GM11168 (cell line): ENCODE results near the gene BAIAP2.

Source experiments
- in situ Hi-C: fragments of 300-500 bp; cut with MboI; formaldehyde crosslinking; loops from one replicate; pipeline ENCODE4 v1.12.0; 2022; ENCODE audit warnings: low sequenced_read_pairs; ENCODE audit not compliant: unreplicated experiment

BAIAP2 gene

GRCh38 chr17:81035521-81036196 is 708 bp downstream of the BAIAP2 start:
- in situ Hi-C loops, result no loop called here

GRCh38 chr17:81036197-81036941 is 1.4 kb downstream of the BAIAP2 start:
- in situ Hi-C loops, result no loop called here

DNA sequence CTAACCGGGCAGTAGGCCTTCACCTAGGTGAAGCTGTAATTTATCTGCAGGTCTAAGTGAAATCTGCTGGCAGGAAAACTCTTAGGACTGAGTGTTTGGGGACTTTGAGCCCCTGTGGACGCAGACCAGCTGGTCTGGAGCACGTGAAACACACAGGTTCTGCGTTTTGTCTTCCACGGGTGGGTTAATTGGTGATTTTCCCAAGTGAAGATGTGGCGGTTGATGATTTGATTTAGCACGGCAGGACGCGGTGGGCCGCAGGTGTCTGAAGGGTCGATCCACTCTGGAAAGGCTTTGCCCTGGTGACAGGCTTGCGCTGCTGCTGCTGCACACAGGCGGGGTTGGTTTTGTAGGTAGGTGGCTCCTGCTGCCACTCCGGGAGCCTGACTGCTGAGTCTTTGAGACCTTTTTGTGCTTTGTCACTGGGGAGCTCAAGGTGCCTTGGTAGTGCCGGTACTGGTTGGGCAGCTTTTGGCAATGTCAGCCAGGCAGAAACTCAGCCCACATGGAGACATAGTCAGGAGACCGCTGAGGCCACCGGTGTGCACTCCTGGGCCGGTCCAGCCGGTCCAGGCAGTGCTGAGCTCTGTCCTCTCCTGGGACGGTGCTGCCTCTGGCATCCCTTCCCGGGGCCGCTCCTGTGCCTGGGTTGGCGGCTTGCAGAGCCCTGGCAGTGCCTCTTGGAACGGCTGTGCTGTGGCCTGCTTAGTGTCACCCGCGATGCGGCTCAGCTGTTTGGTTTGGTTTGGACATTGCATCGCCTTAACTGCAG is 2.3 kb downstream of the BAIAP2 start:
- in situ Hi-C loops, result no loop called here

- in situ Hi-C loops, result no loop called here
These were observed 3.1 kb downstream of the BAIAP2 start for GRCh38 chr17:81037798-81038733.

GRCh38 chr17:81039096-81039495 is 4.1 kb downstream of the BAIAP2 start:
- in situ Hi-C loops, result no loop called here

- in situ Hi-C loops, result no loop called here
These were observed 5.2 kb downstream of the BAIAP2 start for GRCh38 chr17:81039854-81040758.

- in situ Hi-C loops, result no loop called here
These were observed 5.9 kb downstream of the BAIAP2 start for GRCh38 chr17:81040791-81041337.

DNA sequence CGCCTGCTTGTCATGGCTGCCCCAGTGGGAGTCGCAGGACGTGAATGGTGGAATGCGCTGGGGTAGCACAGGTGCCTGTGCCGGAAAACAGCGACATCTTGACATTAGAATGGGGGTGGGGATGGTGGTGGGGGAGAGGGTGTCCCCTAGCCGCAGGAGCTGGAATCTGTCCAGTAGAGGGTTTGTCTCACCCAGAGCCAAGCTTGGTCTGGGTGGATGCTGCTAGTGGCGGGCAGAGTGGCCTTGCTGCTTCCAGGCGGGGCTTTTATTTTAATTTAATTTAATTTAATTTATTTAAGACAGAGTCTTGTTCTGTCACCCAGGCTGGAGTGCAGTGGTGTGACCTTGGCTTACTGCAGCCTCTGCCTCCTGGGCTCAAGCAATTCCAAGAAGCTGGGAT is 7.7 kb downstream of the BAIAP2 start:
- in situ Hi-C loops, result no loop called here

DNA sequence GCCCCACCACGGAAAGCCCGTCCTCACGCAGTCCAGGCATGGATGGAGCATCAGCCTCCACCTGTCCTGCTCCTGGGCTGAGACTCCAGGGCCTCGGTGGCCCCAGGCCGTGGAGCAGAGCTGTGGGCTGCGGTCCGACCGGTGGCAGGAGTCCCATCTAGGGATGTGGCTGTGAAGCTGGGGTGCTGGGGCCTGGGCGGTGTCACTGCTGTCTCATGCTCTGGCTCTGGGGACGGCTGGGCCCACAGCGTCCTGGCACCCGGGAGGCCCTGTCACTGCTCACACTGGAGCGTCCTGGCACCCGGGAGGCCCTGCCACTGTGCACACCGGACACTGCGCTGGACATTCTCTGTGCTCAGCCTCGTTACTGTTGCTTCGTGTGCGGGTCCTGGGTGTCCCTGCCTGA is 8.4 kb downstream of the BAIAP2 start:
- in situ Hi-C loops, result no loop called here

DNA sequence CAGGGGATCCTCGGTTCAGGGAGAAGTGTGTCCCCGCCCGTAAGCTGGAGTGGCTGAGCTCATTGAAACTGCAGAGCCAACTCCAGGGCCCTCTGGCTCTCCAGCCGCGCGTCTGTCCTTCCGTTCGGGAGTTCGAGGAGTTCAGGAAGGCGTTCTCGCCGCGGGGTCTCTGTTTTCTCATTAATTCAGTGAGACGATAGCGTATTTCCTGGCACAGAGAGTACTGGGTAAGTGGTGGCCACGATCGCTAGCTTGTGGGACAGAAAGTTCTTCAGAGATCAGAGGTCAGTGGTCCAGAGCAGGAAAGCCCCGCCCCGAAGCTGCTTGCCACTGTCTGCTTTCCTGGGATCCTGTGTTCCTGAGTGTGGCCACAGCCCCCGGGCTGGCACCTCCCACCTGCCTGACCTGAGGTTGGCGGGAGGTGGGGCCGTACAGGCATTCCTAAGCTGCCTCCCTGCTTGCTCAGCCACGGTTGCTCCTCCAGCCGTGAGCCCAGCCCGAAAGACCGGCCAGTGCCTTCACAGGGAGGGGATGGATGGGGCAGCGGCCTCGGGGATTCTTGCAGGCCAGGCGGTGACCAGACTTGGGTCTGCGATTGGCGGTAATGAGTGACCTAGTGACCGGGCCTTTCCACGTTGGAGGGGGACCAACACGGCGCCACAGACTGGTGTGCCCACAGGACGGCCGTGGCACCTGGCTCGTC is 8.9 kb downstream of the BAIAP2 start:
- in situ Hi-C loops, result no loop called here

DNA sequence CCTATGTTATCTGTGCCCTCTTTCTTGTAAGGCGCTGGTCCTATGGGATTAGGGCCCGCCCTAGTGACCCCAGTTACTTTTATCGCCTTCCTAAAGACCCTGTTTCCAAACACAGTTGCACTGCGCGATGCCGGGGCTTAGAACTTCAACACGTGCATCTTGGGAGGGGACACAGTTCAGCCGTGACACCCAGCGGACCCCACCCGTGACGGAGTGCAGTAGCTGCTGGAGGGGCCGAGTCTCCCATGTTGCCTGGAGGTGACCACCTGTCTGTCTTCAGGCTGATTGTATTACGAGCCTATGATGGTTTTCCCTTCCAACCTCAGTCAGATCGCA is 9.4 kb downstream of the BAIAP2 start:
- in situ Hi-C loops, result no loop called here

GRCh38 chr17:81044764-81045589 is 10.0 kb downstream of the BAIAP2 start:
- in situ Hi-C loops, result no loop called here

DNA sequence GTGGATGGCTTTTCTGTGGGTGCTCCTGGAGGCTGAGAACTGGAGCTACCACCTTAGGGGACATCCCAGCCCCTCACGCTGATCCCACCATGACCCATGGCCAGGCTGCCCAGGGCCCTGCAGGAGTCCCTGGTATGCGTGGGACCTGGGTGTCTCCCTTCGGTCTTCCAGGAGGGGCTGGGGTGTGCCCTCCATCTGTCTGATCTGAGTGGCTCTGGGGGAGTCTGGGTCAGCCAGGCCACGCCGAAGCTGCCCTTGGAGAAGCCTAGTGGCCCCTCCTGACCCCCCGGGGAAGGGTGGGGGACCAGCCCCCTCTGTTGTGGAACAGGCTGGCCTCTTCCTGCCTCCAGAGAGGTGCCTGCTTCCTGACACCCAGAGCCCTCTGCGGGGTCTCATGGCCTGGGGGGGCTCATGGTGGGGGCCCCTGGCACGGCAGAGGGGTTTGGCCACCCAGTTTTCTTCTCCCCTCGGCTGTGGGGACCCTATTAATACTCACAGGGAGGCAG is 10.7 kb downstream of the BAIAP2 start:
- in situ Hi-C loops, result no loop called here

- in situ Hi-C loops, result no loop called here
These were observed 11.3 kb downstream of the BAIAP2 start for GRCh38 chr17:81046132-81046769.

DNA sequence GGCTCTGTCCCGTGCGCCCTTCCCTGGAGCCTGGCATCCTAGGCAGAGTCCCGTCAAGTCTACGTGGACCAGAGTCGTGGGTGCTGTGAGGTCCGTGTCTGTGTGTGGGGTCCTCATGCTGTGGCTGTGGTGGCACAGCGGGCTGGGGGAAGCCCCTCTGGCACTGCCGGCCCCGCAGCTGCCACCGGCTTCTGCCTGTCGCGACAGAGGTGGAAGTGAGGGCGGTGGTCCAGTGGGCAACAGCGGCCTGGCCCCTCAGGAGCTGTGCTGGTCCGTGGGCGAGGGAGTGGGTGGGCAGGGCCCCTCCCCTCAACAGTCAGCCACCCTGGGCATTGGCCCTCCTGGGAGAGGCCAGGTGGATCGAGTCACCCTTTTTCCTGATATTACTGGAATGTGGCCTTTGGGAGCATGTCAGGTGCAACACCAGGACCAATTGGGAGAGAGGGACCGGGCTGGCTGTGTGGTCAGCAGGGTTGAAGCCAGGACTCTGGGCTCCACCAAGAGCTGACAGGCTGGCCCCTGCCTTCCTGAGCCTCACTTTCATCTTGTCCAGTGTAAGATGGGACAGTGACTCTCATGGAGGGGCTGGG is 11.9 kb downstream of the BAIAP2 start:
- in situ Hi-C loops, result no loop called here

- in situ Hi-C loops, result no loop called here
These were observed 13.9 kb downstream of the BAIAP2 start for GRCh38 chr17:81048827-81049371.
